A549 treated with Hydrocortisone at 1 μM for 4 hours (cell line): Measurements from ENCODE around the gene DIAPH2. TPM values are rescaled to one million over a fixed set of nuclear protein-coding genes. Genes with fewer than 3 reads are reported as not detected.

Experiments
- total RNA-seq: library from RNA; stranded (reverse); fragments of 200-300 nt; extraction: Qiagen RNA extraction; gene quantifications from 5 replicates; pipeline ENCODE4 v1.2.3, GENCODE V29; 2022

DIAPH2 gene
- total RNA-seq, result 3.3 to 6.0 TPM (median 4.3 TPM) in 5 replicates

DNA sequence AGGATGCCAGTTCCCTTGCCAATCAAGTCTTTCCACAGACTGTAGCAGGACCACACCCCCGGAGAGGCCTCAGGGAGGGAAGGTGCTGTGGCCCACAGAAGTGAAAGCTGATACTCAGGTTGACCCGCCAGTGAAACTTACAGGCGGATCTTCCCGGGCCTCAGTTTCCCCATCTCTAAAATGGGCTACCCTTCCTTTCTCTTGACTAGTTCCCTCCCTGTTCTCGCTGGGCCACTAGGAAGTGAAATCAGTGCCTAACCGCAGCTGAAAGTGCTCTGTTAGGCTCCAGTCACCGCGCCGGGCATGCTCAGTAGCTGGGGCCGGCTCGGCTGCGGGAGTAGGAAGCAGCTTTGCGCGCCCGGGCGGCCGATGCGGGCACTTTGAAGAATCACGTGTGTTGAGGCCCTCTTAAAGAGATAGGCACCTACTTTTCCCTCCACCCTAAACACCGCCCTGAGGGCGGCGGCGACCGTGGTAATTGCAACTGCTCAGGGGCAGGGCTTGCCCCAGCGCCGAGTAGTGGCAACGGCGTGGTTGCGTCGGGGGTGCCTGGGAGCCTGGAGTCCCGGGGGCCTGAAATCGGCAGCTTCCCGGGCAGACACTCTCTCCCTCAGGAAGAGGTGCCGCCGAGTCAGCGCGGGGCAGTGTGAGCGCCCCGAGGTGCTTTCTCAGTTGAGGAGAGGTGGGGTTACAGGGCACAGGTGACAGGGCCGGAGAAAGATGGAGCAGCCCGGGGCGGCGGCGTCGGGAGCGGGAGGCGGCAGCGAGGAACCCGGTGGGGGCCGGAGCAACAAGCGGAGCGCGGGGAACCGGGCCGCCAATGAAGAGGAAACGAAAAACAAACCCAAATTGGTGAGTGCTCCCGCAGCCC, at the start of gene DIAPH2:
DIAPH2 (plus strand) TSS at position 504 of the 871 bp plus-strand sequence.

GRCh38 chrX:96883608-96884007, 199.0 kb downstream of the DIAPH2 start, which contains the start of gene RPA4:
RPA4 (plus strand) TSS chrX:96883908; CDS start chrX:96884311, 403 bp downstream.

Other genes with a start within 250 kb of the DIAPH2 start
- 0.10 to 0.47 TPM (median 0.26 TPM) in 5 replicates for gene RPA4, start 199.1 kb downstream of the DIAPH2 start, total RNA-seq